Keratinocyte (primary cell): ENCODE measurements around the gene OR10A7. TPM values are rescaled to one million over a fixed set of nuclear protein-coding genes. Genes with fewer than 3 reads are reported as not detected.
"Not testable (repeated sequence)": the region's sequence is repeated elsewhere in the genome, so short reads cannot be mapped to it uniquely, and the experiment has no call there.

Source experiments
- DNase-seq: peaks from one replicate; pipeline ENCODE4 v3.0.0-alpha.2; 2011; ENCODE audit warnings: low read depth, missing footprints, low spot score
- FAIRE-seq: peaks from 2 replicates; lab custom pipeline; 2011; peaks lifted over from hg19 to GRCh38; lab: Jason Lieb, UNC
- H2AFZ ChIP-seq: 2 replicates; pipeline ENCODE4 v1.6.0; 2012; ENCODE audit warnings: low read length, control low read depth, inconsistent platforms; ENCODE audit not compliant: control insufficient read depth
- H3K27ac ChIP-seq: 2 replicates; pipeline ENCODE4 v1.5.1; 2011; ENCODE audit warnings: low read length; ENCODE audit not compliant: control insufficient read depth, insufficient read depth
- H3K27me3 ChIP-seq: 3 replicates; pipeline ENCODE4 v1.6.0; 2011; ENCODE audit warnings: low read length; ENCODE audit not compliant: control insufficient read depth, insufficient read depth; ENCODE audit errors: extremely low read depth
- H3K36me3 ChIP-seq, 2 experiments: 2 replicates in 1 of 2; 3 replicates in 1 of 2; pipeline ENCODE4 v1.5.1; 2011; ENCODE audit warnings: low read length in 2 of 2, mild to moderate bottlenecking in 1 of 2; ENCODE audit not compliant: control insufficient read depth in 2 of 2, insufficient read depth in 2 of 2; ENCODE audit errors: extremely low read depth in 1 of 2
- H3K4me1 ChIP-seq: 3 replicates; pipeline ENCODE4 v1.5.1; 2011; ENCODE audit warnings: low read length; ENCODE audit not compliant: control insufficient read depth, insufficient read depth; ENCODE audit errors: extremely low read depth
- H3K4me2 ChIP-seq: 3 replicates; pipeline ENCODE4 v1.6.0; 2011; ENCODE audit warnings: low read depth, low read length; ENCODE audit not compliant: control insufficient read depth, insufficient read depth; ENCODE audit errors: extremely low read depth
- H3K4me3 ChIP-seq, 3 experiments: fragments of 200-600 bp in 1 of 3; sonication (generic) in 1 of 3; 2 replicates in 2 of 3; 3 replicates in 1 of 3; pipeline ENCODE4 v1.5.1; 2011 to 2016; ENCODE audit warnings: low read length in 3 of 3, mild to moderate bottlenecking in 3 of 3, control low read depth in 2 of 3, inconsistent platforms in 1 of 3, low read depth in 1 of 3, mixed read lengths in 1 of 3, mixed run types in 1 of 3, moderate library complexity in 1 of 3; ENCODE audit not compliant: control insufficient read depth in 2 of 3, insufficient read depth in 2 of 3; ENCODE audit errors: extremely low read depth in 1 of 3
- H3K79me2 ChIP-seq: 2 replicates; pipeline ENCODE4 v1.6.0; 2012; ENCODE audit warnings: low read length; ENCODE audit not compliant: control insufficient read depth, insufficient read depth
- H3K9ac ChIP-seq: 3 replicates; pipeline ENCODE4 v1.6.0; 2011; ENCODE audit warnings: low read length; ENCODE audit not compliant: control insufficient read depth, insufficient read depth; ENCODE audit errors: extremely low read depth
- H3K9me1 ChIP-seq: 3 replicates; pipeline ENCODE4 v1.6.0; 2011; ENCODE audit warnings: low read length; ENCODE audit not compliant: control insufficient read depth, insufficient read depth; ENCODE audit errors: extremely low read depth
- H3K9me3 ChIP-seq: 2 replicates; pipeline ENCODE4 v1.5.1; 2012; ENCODE audit warnings: low read depth, low read length; ENCODE audit not compliant: control insufficient read depth
- H4K20me1 ChIP-seq: 3 replicates; pipeline ENCODE4 v1.6.0; 2011; ENCODE audit warnings: low read length; ENCODE audit not compliant: control insufficient read depth, insufficient read depth; ENCODE audit errors: extremely low read depth
- CTCF ChIP-seq, 3 experiments: IDR thresholded peaks in 1 of 3; conservative IDR thresholded peaks in 1 of 3; optimal IDR thresholded peaks in 1 of 3; 2 replicates in 2 of 3; 3 replicates in 1 of 3; pipeline versions ENCODE3 to v1.5.1; 2011; ENCODE audit warnings: low read length in 3 of 3, mild to moderate bottlenecking in 3 of 3, moderate library complexity in 2 of 3, control low read depth in 1 of 3, inconsistent platforms in 1 of 3; ENCODE audit not compliant: insufficient read depth in 2 of 3; ENCODE audit errors: extremely low read depth in 1 of 3
- EZH2 ChIP-seq: IDR thresholded peaks from one replicate; pipeline ENCODE4 v1.6.1; 2012; ENCODE audit warnings: inconsistent platforms, mild to moderate bottlenecking, low read length, moderate library complexity
- dilution Hi-C: fragments of 300-500 bp; cut with MboI; formaldehyde crosslinking; loops from one replicate; pipeline ENCODE4 v1.7.0; 2020; ENCODE audit warnings: low sequenced_read_pairs; ENCODE audit not compliant: extremely low pct_ligation_motif_present
- polyA minus RNA-seq, 3 experiments: library from RNA; depleted of rRNA, polyadenylated mRNA; stranded (reverse); fragments of >200 nt; gene quantifications; 1 replicate in 1 of 3; 2 replicates in 1 of 3; 3 replicates in 1 of 3; pipeline ENCODE4 v1.2.3, GENCODE V29; 2011
- polyA plus RNA-seq, 5 experiments: library from polyadenylated mRNA; depleted of rRNA in 3 of 5; stranded (reverse) in 3 of 5; stranded (forward) in 1 of 5; unstranded in 1 of 5; fragments of >200 nt; gene quantifications; 1 replicate in 1 of 5; 2 replicates in 3 of 5; 3 replicates in 1 of 5; pipeline versions ENCODE4 v1.2.1 to v1.2.3, GENCODE V29; 2011 to 2012; ENCODE audit warnings: missing spikeins in 2 of 5, low read depth in 1 of 5, low replicate concordance in 1 of 5

Gene OR10A7
- polyA plus RNA-seq (not detected in 3 replicates), polyA minus RNA-seq (not detected in 3 replicates)
- polyA plus RNA-seq (2011; ENCODE audit: low read depth): not detected
- not detected in 2 replicates for polyA plus RNA-seq (2011; cell fraction: cytosol; rRNA removed)
- not detected in 2 replicates for polyA plus RNA-seq (2011; cell fraction: nucleus; rRNA removed)
- polyA plus RNA-seq (2012; ENCODE audit: low replicate concordance): not detected in 2 replicates
- not detected for polyA minus RNA-seq (2011; cell fraction: cytosol; rRNA and poly(A)+ RNA removed)
- not detected in 2 replicates for polyA minus RNA-seq (2011; cell fraction: nucleus; rRNA and poly(A)+ RNA removed)

DNA sequence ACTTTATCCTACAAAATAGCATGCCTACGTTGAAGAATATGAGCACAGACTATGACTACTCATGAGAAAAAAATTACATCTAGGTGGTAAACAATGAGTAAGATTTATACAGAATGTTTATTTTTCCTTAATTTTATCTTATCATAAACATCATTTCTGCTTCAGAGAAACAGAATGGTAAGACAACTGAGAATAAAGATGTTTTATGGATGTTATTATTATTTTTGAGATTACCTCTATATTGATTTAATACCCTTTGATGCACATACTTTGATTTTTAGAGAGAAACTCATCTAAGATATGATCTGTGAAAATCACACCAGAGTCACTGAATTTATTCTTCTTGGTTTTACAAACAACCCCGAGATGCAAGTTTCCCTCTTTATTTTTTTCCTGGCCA, at the start of gene OR10A7:
Gene OR10A7 (plus strand): TSS at position 301 of the 400 bp plus-strand sequence. CDS start 0 bp downstream, at position 301.
- no peak within 1 kb of the TSS for H3K9ac ChIP-seq
- TF ChIP-seq EZH2: no peak
- no peak for TF ChIP-seq CTCF (optimal IDR thresholded peaks at IDR 0.05 in 1 of 3, IDR thresholded peaks at IDR 0.05 in 1 of 3, conservative IDR thresholded peaks at IDR 0.05 in 1 of 3; ENCODE audit: extremely low read depth in 1 of 3, insufficient read depth in 2 of 3, low read length in 3 of 3)
- no peaks in the 10 kb centered on the region for H3K9me3 ChIP-seq
- H3K27me3 ChIP-seq: no peaks in the 10 kb centered on the region
- H3K4me3 ChIP-seq: no peak within 1 kb of the TSS
- H3K4me2 ChIP-seq: no peak within 1 kb of the TSS
- H3K4me1 ChIP-seq: no peaks in the 10 kb centered on the region
- dilution Hi-C loops: no loop called here
- no peak within 1 kb of the TSS for H3K27ac ChIP-seq
- no peak within 1 kb of the TSS for H2AFZ ChIP-seq
- FAIRE-seq (no peak), DNase-seq (no peak)
- no peaks in the 10 kb centered on the region for H4K20me1 ChIP-seq
- H3K36me3 ChIP-seq: no peaks in the 10 kb centered on the region
- H3K9me1 ChIP-seq: no peaks in the 10 kb centered on the region
- H3K79me2 ChIP-seq: no peaks in the 10 kb centered on the region

GRCh38 chr12:55171445-55171844, 49.4 kb upstream of the OR10A7 start:
- no peak for FAIRE-seq
- dilution Hi-C loops: no loop called here

DNA sequence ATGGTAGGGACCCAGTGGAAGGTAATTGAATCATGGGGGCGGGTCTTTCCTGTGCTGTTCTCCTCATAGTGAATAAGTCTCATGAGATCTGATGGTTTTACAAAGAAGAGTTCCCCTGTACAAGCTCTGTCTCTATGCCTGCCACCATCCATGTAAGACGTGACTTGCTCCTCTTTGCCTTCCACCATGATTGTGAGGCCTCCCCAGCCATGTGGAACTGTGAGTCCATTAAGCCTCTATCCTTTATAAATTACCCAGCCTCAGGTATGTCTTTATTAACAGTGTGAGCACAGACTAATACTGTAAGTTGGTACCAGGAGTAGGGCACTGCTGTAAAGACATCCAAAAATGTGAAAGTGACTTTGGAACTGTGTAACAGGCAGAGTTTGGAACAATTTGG, 49.0 kb upstream of the OR10A7 start:
- H3K27me3 ChIP-seq, DNase-seq, H3K27ac ChIP-seq, H3K36me3 ChIP-seq, H3K4me1 ChIP-seq, H3K4me3 ChIP-seq, FAIRE-seq, dilution Hi-C loops, H4K20me1 ChIP-seq, H3K79me2 ChIP-seq, H3K9me1 ChIP-seq, H3K9ac ChIP-seq, H3K4me2 ChIP-seq, H3K9me3 ChIP-seq, H2AFZ ChIP-seq: not testable (repeated sequence)

More at GRCh38 chr12:55171445-55171844, 49.4 kb upstream of the OR10A7 start:
- Histone ChIP-seq H3K4me1 (peaks cover 5% of the 10 kb centered on the region), H3K27ac (no peak overlapping the region), H4K20me1 (no peaks in the 10 kb centered on the region), H3K9me1 (no peaks in the 10 kb centered on the region), H3K36me3 (no peaks in the 10 kb centered on the region), H3K4me2 (no peak overlapping the region), H3K79me2 (no peaks in the 10 kb centered on the region), H3K4me3 (no peak overlapping the region), H3K9me3 (no peaks in the 10 kb centered on the region), H3K9ac (no peak overlapping the region), H2AFZ (no peak overlapping the region), H3K27me3 (no peaks in the 10 kb centered on the region)
- TF ChIP-seq EZH2 (no peak), CTCF (optimal IDR thresholded peaks at IDR 0.05 in 1 of 3, IDR thresholded peaks at IDR 0.05 in 1 of 3, conservative IDR thresholded peaks at IDR 0.05 in 1 of 3; ENCODE audit: extremely low read depth in 1 of 3, insufficient read depth in 2 of 3, low read length in 3 of 3) (no peak)
- no peak for DNase-seq
